CD14-positive monocyte (primary cell): Measurements from ENCODE around the gene THBS2. TPM values are rescaled to one million over a fixed set of nuclear protein-coding genes. Genes with fewer than 3 reads are reported as not detected.

ENCODE experiments used
- DNase-seq, 3 donors: peaks; one replicate each; pipeline ENCODE4 v3.0.0-alpha.2; 2011 to 2022
- H2AFZ ChIP-seq: 2 replicates; pipeline ENCODE4 v1.6.0; 2012; ENCODE audit warnings: mild to moderate bottlenecking, low read depth, low read length, inconsistent platforms; ENCODE audit not compliant: insufficient read depth, poor library complexity, severe bottlenecking
- H3K27ac ChIP-seq, 2 donors: 1 replicate in 1 of 2; 2 replicates in 1 of 2; pipeline ENCODE4 v1.5.1; 2012 to 2013; ENCODE audit warnings: low read length in 2 of 2, control low read depth in 1 of 2, inconsistent platforms in 1 of 2, low read depth in 1 of 2, mild to moderate bottlenecking in 1 of 2
- H3K27me3 ChIP-seq, 2 donors: one replicate each; pipeline versions ENCODE4 v1.6.0 to v1.6.1; 2011 to 2013; ENCODE audit warnings: low read length in 2 of 2; ENCODE audit not compliant: control insufficient read depth in 2 of 2, insufficient read depth in 2 of 2
- H3K36me3 ChIP-seq, 2 donors: replicated peaks in 1 of 2; 1 replicate in 1 of 2; 2 replicates in 1 of 2; pipeline versions ENCODE4 v1.5.1 to v1.6.1; 2012 to 2013; ENCODE audit warnings: low read length in 2 of 2, control low read depth in 1 of 2, inconsistent platforms in 1 of 2, mild to moderate bottlenecking in 1 of 2; ENCODE audit not compliant: insufficient read depth in 2 of 2, control insufficient read depth in 1 of 2
- H3K4me1 ChIP-seq, 2 donors: 1 replicate in 1 of 2; 2 replicates in 1 of 2; pipeline versions ENCODE4 v1.5.1 to v1.6.1; 2012 to 2013; ENCODE audit warnings: low read length in 2 of 2, control low read depth in 1 of 2, inconsistent platforms in 1 of 2, mild to moderate bottlenecking in 1 of 2, moderate library complexity in 1 of 2; ENCODE audit not compliant: insufficient read depth in 2 of 2, control insufficient read depth in 1 of 2
- H3K4me2 ChIP-seq: replicated peaks from 2 replicates; pipeline ENCODE3; 2012; ENCODE audit warnings: low read length, moderate library complexity, mild to moderate bottlenecking; ENCODE audit not compliant: poor library complexity, severe bottlenecking; ENCODE audit errors: extremely low read depth
- H3K4me3 ChIP-seq, 3 experiments: fragments of 200-600 bp in 1 of 3; sonication (generic) in 1 of 3; replicated peaks in 1 of 3; 1 replicate in 2 of 3; 2 replicates in 1 of 3; pipeline ENCODE4 v1.5.1; 2011 to 2013; ENCODE audit warnings: low read length in 3 of 3, mild to moderate bottlenecking in 3 of 3, control low read depth in 2 of 3, low read depth in 2 of 3, inconsistent platforms in 1 of 3, moderate library complexity in 1 of 3
- H3K79me2 ChIP-seq: 2 replicates; pipeline ENCODE4 v1.6.0; 2012; ENCODE audit warnings: mild to moderate bottlenecking, control low read depth, inconsistent platforms, low read length, moderate library complexity; ENCODE audit not compliant: insufficient read depth
- H3K9ac ChIP-seq: 2 replicates; pipeline ENCODE4 v1.6.0; 2017; ENCODE audit warnings: low read length, mild to moderate bottlenecking; ENCODE audit not compliant: insufficient read depth, poor library complexity, severe bottlenecking
- H3K9me3 ChIP-seq, 2 donors: replicated peaks in 1 of 2; 1 replicate in 1 of 2; 2 replicates in 1 of 2; pipeline versions ENCODE4 v1.5.1 to v1.6.1; 2012 to 2013; ENCODE audit warnings: low read length in 2 of 2, control low read depth in 1 of 2; ENCODE audit not compliant: control insufficient read depth in 1 of 2, insufficient read depth in 1 of 2
- H4K20me1 ChIP-seq: 2 replicates; pipeline ENCODE4 v1.6.0; 2012; ENCODE audit warnings: mild to moderate bottlenecking, low read length, control low read depth, moderate library complexity; ENCODE audit not compliant: insufficient read depth
- H3K27ac Mint-ChIP-seq, 7 donors: one replicate each; pipeline ENCODE4 v1.8.0; 2020; ENCODE audit warnings: mild to moderate bottlenecking in 7 of 7, mixed read lengths in 7 of 7, moderate library complexity in 6 of 7, inconsistent platforms in 2 of 7
- H3K27me3 Mint-ChIP-seq, 3 donors: one replicate each; pipeline ENCODE4 v1.8.0; 2021 to 2022; ENCODE audit warnings: low read depth in 3 of 3, mild to moderate bottlenecking in 3 of 3, mixed read lengths in 3 of 3, moderate library complexity in 3 of 3, inconsistent platforms in 1 of 3
- H3K36me3 Mint-ChIP-seq, 2 donors: one replicate each; pipeline ENCODE4 v1.8.0; 2020; ENCODE audit warnings: mixed read lengths in 2 of 2, inconsistent platforms in 1 of 2, mild to moderate bottlenecking in 1 of 2
- H3K4me1 Mint-ChIP-seq: one replicate; pipeline ENCODE4 v1.8.0; 2020; ENCODE audit warnings: mild to moderate bottlenecking, mixed read lengths
- H3K4me3 Mint-ChIP-seq, 2 donors: one replicate each; pipeline ENCODE4 v1.8.0; 2020; ENCODE audit warnings: mild to moderate bottlenecking in 2 of 2, mixed read lengths in 2 of 2, moderate library complexity in 1 of 2
- H3K9me3 Mint-ChIP-seq, 7 donors: one replicate each; pipeline ENCODE4 v1.8.0; 2020 to 2022; ENCODE audit warnings: mixed read lengths in 7 of 7, mild to moderate bottlenecking in 6 of 7, moderate library complexity in 6 of 7, inconsistent platforms in 2 of 7
- WGBS: methylation state at CpG from one replicate; pipeline ENCODE4 v1.1.5; 2013; ENCODE audit warnings: missing lambda C conversion rate; ENCODE audit not compliant: insufficient coverage; 5-methylcytosine and 5-hydroxymethylcytosine counted together
- intact Hi-C, 2 donors: fragments of 100-400 bp; cut with micrococcal nuclease; formaldehyde crosslinking; loops; one replicate each; pipeline versions ENCODE4 v1.15.0 to v1.15.1; 2023
- polyA plus RNA-seq, 3 donors: library from polyadenylated mRNA; depleted of rRNA in 1 of 3; unstranded in 2 of 3; stranded (reverse) in 1 of 3; fragments of 300-500 nt in 2 of 3; fragments of >200 nt in 1 of 3; fragmentation: Illumina TruSeq in 2 of 3; gene quantifications; 1 replicate in 2 of 3; 2 replicates in 1 of 3; pipeline ENCODE4 v1.2.3, GENCODE V29; 2012 to 2021
- TF ChIP-seq, protein P1 (sequence below): fragments of 200-600 bp; IDR thresholded peaks from one replicate; pipeline ENCODE4 v1.8.0; 2022; ENCODE audit warnings: antibody characterized with exemption, mild to moderate bottlenecking

Gene THBS2
- polyA plus RNA-seq, 3 donors: 0.01 to 0.03 TPM; not detected in 1

DNA sequence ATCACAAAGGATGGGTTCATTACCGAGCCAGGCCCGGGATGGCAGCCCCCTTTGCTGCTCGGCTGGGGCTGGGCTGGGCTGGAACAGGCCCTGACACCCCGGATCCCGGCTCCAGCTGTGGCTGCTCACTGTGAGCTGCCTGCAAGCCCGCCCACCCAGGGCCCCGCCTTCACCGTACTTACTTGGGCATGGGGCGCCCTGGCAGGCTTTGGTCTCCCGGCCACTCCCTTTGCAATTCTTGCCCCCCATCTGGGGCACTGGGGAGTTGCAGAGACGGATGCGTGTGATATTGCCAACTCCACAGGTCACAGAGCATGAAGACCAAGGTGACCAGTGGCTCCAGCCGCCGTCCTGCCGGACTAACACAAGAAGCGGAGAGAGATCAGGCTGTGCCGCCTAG lies 16.7 kb downstream of the THBS2 start:
- H3K9me3 ChIP-seq: peaks cover 29 to 42% of the 10 kb centered on the region in 2 donors
- no peaks in the 10 kb centered on the region for H4K20me1 ChIP-seq
- no peak overlapping the region for H3K4me2 ChIP-seq
- intact Hi-C loops: no loop called here
- no peak overlapping the region for H3K9ac ChIP-seq
- TF ChIP-seq, protein P1, sequence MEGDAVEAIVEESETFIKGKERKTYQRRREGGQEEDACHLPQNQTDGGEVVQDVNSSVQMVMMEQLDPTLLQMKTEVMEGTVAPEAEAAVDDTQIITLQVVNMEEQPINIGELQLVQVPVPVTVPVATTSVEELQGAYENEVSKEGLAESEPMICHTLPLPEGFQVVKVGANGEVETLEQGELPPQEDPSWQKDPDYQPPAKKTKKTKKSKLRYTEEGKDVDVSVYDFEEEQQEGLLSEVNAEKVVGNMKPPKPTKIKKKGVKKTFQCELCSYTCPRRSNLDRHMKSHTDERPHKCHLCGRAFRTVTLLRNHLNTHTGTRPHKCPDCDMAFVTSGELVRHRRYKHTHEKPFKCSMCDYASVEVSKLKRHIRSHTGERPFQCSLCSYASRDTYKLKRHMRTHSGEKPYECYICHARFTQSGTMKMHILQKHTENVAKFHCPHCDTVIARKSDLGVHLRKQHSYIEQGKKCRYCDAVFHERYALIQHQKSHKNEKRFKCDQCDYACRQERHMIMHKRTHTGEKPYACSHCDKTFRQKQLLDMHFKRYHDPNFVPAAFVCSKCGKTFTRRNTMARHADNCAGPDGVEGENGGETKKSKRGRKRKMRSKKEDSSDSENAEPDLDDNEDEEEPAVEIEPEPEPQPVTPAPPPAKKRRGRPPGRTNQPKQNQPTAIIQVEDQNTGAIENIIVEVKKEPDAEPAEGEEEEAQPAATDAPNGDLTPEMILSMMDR: no peak
- DNase-seq: no peak
- 92% methylated on average over 16 of the region's 17 CpGs for WGBS
- H3K79me2 ChIP-seq: no peaks in the 10 kb centered on the region
- H3K27ac Mint-ChIP-seq: no peak overlapping the region
- no peak overlapping the region for H2AFZ ChIP-seq
- H3K4me3 Mint-ChIP-seq: no peak overlapping the region
- no peaks in the 10 kb centered on the region for H3K27me3 ChIP-seq
- peaks cover 23 to 39% (median 31%) of the 10 kb centered on the region in 7 donors for H3K9me3 Mint-ChIP-seq
- H3K4me1 ChIP-seq: no peaks in the 10 kb centered on the region
- no peaks in the 10 kb centered on the region for H3K4me1 Mint-ChIP-seq
- H3K27me3 Mint-ChIP-seq: peaks cover 4 to 6% (median 4%) of the 10 kb centered on the region in 3 donors
- H3K36me3 Mint-ChIP-seq: no peaks in the 10 kb centered on the region
- H3K4me3 ChIP-seq: no peak overlapping the region
- H3K36me3 ChIP-seq: no peaks in the 10 kb centered on the region
- no peak overlapping the region for H3K27ac ChIP-seq

DNA sequence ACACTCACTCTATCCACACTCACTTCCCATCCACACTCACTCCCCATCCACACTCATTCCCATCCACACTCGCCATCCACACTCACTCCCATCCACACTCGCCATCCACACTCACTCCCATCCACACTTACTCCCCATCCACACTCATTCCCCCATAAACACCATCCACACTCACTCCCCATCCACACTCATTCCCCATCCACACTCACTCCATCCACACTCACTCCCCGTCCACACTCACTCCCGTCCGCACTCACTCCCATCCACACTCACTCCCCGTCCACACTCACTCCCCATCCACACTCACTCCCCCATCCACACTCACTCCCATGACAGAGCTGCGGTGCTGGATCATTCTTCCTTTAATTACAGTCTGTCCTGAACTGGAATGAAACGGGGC lies 17.1 kb downstream of the THBS2 start:
- Mint-ChIP-seq H3K27me3 (peaks cover 4 to 6% (median 4%) of the 10 kb centered on the region in 3 donors), H3K9me3 (peaks cover 25 to 44% (median 32%) of the 10 kb centered on the region in 7 donors), H3K27ac (peak overlapping the region in 1 of 7 donors; percentile 1), H3K36me3 (no peaks in the 10 kb centered on the region), H3K4me3 (no peak overlapping the region), H3K4me1 (no peaks in the 10 kb centered on the region)
- H2AFZ ChIP-seq: no peak overlapping the region
- H3K36me3 ChIP-seq: no peaks in the 10 kb centered on the region
- WGBS: 88% methylated on average over 8 of the region's 8 CpGs
- H3K79me2 ChIP-seq: no peaks in the 10 kb centered on the region
- H3K9me3 ChIP-seq: peaks cover 33 to 46% of the 10 kb centered on the region in 2 donors
- no peak overlapping the region for H3K4me2 ChIP-seq
- no peaks in the 10 kb centered on the region for H4K20me1 ChIP-seq
- TF ChIP-seq, protein P1: no peak
- H3K4me3 ChIP-seq: no peak overlapping the region
- no peaks in the 10 kb centered on the region for H3K4me1 ChIP-seq
- intact Hi-C loops: no loop called here
- no peak overlapping the region for H3K27ac ChIP-seq
- no peak for DNase-seq
- no peaks in the 10 kb centered on the region for H3K27me3 ChIP-seq
- H3K9ac ChIP-seq: no peak overlapping the region
